ENCODE results near the gene IL25.
"Not testable (repeated sequence)": the region's sequence is repeated elsewhere in the genome, so short reads cannot be mapped to it uniquely, and the experiment has no call there.

Gene IL25

DNA sequence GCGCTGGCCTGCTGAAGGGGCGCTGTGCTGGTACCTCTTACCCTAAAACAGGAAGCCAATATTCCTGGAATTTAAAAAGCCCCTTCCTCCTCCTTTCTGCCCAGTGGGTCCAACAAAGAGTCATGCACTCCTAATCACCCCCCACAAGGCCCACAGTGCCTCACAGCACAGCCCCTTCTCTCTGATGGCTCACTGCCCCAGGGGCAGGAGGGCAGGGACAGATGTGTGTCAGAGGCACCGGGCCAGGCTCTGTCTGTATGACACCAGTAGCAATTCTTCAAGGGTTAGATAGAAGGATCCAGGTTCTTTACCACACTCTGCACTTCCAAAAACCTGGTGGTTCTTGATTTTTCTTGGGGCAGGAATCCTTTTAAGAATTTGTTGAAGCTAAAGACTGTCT is 26.5 kb downstream of the IL25 start:
- DNase-seq (ENCODE audit: insufficient read length) (no peak), FAIRE-seq (no peak)

DNA sequence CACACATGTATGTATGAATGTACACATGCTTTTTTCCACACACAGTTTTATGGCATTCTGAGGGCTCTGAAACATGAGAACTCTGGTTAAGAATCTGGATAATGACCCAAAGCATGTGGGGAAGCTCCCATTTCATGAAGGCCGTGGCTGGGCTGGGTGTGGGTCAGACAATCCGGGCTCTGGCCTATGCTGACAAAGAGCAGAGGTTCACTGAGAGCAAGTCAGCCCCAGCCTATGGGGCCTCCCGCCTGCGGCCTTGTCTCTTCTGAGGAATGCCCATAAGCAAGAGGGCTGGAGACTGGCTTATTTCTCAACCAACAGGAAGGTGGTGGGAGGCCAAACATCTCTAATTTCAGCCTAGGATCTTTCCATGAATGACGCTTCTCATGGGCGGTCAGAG is 27.0 kb downstream of the IL25 start:
- FAIRE-seq = no peak

More for the DNA sequence above, 26.5 kb downstream of the IL25 start:
- no peak for TF ChIP-seq POLR2A (IDR thresholded peaks at IDR 0.05; ENCODE audit: low read depth, low read length)
- no peak for TF ChIP-seq POLR2AphosphoS5 (IDR thresholded peaks at IDR 0.05; ENCODE audit: low read depth, low read length)
- no peak for TF ChIP-seq TAF1 (IDR thresholded peaks at IDR 0.05; ENCODE audit: borderline replicate concordance, low read depth, low read length)

DNA sequence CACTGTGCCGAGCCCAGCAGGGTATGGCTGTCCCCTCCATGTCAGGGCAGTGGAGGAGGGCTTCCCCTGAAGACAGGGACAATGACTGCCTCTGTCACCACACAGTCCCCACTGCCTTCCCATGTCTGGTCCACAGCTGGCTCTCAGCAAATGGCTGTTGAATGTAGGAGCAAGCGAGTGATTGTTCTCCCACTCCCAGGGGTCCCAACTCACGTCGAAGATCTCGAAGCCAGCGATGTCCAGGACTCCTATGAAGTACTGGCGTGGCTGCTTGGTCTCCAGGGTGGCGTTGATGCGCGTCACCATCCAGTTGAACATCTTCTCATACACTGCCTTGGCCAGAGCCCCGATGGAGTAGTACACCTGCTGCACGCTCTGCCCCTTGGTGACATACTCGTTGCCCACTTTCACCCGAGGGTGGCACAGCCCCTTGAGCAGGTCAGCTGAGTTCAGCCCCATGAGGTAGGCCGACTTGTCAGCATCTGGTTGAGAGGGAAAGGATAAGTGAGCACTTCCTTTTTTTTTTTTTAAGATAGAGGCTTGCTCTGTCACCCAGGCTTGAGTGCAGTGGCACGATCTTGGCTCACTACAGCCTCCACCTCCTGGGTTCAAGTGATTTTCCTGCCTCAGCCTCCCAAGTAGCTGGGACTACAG is 28.0 kb downstream of the IL25 start:
- DNase-seq (ENCODE audit: insufficient read length); FAIRE-seq: not testable (repeated sequence)

More for the DNA sequence above, 27.0 kb downstream of the IL25 start:
- DNase-seq (ENCODE audit: insufficient read length) = no peak
- TF ChIP-seq POLR2A (IDR thresholded peaks at IDR 0.05; ENCODE audit: low read depth, low read length) (no peak), TAF1 (IDR thresholded peaks at IDR 0.05; ENCODE audit: borderline replicate concordance, low read depth, low read length) (no peak), POLR2AphosphoS5 (IDR thresholded peaks at IDR 0.05; ENCODE audit: low read depth, low read length) (no peak)

DNA sequence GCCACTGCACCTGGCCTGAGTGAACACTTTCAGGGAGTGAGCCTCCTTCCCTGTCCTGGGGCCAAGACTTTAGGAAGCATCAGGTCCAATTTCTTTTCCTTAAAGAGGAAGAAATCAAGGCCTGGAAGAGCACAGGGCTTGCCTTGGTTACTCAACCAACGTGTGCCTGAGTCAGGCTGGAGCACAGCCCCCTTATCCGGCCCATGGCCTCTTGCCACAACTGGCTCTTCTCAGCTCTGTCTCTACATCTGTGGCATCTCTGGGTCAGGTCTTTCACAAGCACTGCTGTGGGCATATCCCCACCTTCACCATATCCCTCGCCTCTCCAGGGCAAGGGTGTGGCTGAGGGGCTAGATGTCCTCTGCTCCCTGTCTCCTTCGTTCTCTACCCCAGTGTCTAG is 28.7 kb downstream of the IL25 start:
- TF ChIP-seq POLR2AphosphoS5 (IDR thresholded peaks at IDR 0.05; ENCODE audit: low read depth, low read length) = no peak
- FAIRE-seq (no peak), DNase-seq (ENCODE audit: insufficient read length) (no peak)

DNA sequence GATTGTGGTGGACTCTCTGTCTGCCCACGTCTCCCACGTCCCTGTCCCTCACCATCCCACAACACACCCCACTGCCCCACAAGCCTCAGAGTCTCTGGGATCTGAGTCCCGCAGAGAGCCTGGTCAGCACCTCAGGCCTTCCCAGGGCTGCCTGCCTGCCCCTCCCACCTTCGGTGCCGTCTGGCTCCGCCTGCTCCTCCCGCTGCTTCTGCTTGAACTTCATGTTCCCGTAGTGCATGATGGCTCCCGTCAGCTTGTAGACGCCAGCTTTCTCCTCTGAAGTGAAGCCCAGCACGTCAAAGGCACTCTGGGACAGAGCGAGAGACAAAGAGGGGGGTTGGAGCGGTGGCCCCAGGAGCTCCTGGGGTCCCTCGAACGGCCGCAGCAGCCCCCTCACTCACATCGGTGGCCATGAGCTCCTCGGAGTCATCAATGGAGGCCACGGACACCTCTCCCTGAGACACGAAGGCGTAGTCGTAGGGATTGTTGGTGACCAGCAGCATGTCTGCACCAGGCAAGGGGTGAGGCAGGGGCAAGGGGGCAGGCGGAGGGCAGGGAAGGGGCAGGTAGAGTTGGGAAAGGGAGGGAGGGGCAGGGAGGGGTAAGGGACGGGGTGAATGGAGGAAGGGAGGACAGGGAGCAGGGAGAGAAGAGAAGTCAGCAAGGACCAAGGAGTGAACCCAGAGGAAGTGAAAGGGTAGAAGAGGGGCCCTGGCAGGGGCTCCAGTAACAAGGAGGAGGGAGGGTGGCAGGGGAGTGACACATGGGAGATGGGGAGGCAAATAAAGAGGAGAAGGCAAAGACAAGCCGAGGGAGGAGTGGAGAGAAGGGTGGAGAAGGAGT is 29.9 kb downstream of the IL25 start:
- TF ChIP-seq POLR2A (IDR thresholded peaks at IDR 0.05; ENCODE audit: low read depth, low read length) = no peak
- TF ChIP-seq TAF1 (IDR thresholded peaks at IDR 0.05; ENCODE audit: borderline replicate concordance, low read depth, low read length) = no peak
- no peak for TF ChIP-seq POLR2AphosphoS5 (IDR thresholded peaks at IDR 0.05; ENCODE audit: low read depth, low read length)
- FAIRE-seq (no peak), DNase-seq (ENCODE audit: insufficient read length) (no peak)

DNA sequence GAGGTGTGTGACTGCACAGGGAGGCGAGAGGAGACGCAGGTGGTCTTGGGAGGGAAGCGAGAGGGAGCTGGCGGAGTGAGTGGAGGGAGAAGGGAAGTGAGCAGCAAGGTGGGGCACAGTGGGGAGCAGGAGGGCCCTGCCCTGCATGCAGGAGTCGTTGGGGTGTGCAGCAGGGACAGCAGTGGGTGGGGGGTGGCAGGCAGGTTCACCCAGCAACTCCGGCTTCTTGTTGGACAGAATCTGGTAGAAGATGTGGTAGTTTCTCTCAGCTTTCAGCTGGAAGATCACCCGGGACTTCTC is 30.5 kb downstream of the IL25 start:
- TF ChIP-seq TAF1 (IDR thresholded peaks at IDR 0.05; ENCODE audit: borderline replicate concordance, low read depth, low read length) = no peak
- no peak for TF ChIP-seq POLR2A (IDR thresholded peaks at IDR 0.05; ENCODE audit: low read depth, low read length)
- no peak for TF ChIP-seq POLR2AphosphoS5 (IDR thresholded peaks at IDR 0.05; ENCODE audit: low read depth, low read length)
- DNase-seq (ENCODE audit: insufficient read length) (no peak), FAIRE-seq (no peak)

DNA sequence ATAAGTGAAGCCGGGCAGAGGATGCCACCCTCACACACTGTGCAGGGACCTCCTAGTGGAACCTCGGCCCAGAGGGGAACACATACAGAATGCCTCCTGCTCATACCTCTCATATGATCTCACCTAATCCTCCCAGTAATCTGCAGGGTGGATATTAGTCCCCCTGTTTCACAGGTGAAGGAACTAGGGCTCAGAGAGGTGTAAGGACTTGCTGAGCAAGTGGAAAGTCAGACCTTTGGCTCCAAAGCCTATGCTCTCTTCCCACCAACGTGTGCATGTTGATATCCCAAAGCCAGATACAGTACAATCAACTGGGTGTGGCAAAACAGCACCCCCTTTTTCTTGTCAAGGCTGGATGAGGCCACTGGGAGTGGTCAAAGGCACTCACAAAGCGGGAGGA is 31.3 kb downstream of the IL25 start:
- no peak for DNase-seq (ENCODE audit: insufficient read length)
- TF ChIP-seq TAF1 (IDR thresholded peaks at IDR 0.05; ENCODE audit: borderline replicate concordance, low read depth, low read length) (no peak), POLR2AphosphoS5 (IDR thresholded peaks at IDR 0.05; ENCODE audit: low read depth, low read length) (no peak), POLR2A (IDR thresholded peaks at IDR 0.05; ENCODE audit: low read depth, low read length) (no peak)
- FAIRE-seq = no peak

DNA sequence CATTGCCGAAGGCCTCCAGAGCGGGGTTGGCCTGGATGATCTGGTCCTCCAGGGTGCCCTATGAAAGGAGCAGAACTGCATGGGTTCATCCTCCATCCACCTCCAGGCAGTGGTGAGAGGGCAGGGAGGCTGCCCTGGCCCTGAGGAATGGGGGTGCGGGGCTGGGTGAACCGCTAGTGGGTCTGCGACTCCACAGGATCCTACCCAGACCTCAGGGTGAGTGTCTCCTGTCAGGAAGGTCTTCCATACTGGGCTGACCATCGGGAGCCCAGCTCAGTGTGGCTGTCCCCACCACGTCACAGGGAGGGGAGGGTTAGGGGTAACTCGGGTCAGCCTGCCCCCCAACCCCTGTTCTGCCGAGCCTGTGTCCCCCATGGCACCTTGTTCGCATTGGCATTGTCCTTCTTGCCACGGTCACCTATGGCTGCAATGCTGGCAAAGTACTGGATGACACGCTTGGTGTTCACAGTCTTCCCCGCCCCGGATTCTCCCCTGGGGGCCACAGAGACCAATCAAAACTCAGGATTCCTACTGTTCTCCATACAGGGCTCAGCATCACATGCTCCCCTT is 31.8 kb downstream of the IL25 start:
- TF ChIP-seq POLR2A (IDR thresholded peaks at IDR 0.05; ENCODE audit: low read depth, low read length) (no peak), POLR2AphosphoS5 (IDR thresholded peaks at IDR 0.05; ENCODE audit: low read depth, low read length) (no peak), TAF1 (IDR thresholded peaks at IDR 0.05; ENCODE audit: borderline replicate concordance, low read depth, low read length) (no peak)
- DNase-seq (ENCODE audit: insufficient read length) (no peak), FAIRE-seq (no peak)

DNA sequence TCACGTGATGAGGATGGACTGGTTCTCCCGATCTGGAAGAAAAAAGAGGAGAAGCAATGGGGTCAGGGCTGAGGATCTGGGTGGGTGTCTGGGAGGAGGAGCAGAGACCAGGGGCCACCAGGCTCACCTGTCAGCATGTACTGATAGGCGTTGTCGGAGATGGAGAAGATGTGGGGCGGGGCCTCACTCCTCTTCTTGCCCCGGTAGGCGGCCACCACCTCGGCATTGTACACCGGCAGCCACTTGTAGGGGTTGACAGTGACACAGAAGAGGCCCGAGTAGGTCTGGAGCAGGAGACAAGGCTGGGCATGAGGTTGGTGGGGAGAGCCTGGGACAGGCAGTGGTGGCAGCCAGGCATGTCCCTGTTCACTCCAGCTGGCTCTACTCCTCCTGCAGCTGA is 32.5 kb downstream of the IL25 start:
- no peak for TF ChIP-seq POLR2A (IDR thresholded peaks at IDR 0.05; ENCODE audit: low read depth, low read length)
- TF ChIP-seq POLR2AphosphoS5 (IDR thresholded peaks at IDR 0.05; ENCODE audit: low read depth, low read length) = no peak
- no peak for TF ChIP-seq TAF1 (IDR thresholded peaks at IDR 0.05; ENCODE audit: borderline replicate concordance, low read depth, low read length)
- DNase-seq (ENCODE audit: insufficient read length) (no peak), FAIRE-seq (no peak)

DNA sequence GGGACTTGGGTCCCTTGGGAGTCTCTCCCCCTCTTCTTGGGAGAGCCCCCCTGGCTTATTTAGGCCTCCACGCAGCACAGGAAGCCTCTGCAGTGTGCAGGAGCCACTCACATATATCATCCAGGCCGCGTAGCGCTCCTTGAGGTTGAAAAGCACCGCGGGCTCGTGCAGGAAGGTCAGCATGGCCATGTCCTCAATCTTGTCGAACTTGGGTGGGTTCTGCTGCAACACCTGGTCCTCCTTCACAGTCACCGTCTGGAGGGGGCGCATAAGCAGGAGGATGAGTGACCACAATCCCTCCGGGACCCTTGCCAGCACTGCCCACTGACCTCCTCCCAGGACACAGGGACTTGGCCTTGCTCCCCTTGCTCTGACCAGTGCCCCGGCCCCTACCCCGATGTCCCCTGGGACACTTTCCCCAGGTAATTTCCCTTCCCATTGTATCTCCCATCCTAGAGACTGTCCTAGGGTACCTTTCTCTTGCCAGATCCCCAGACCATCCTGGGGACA is 33.0 kb downstream of the IL25 start:
- TF ChIP-seq POLR2A (IDR thresholded peaks at IDR 0.05; ENCODE audit: low read depth, low read length) (no peak), TAF1 (IDR thresholded peaks at IDR 0.05; ENCODE audit: borderline replicate concordance, low read depth, low read length) (no peak), POLR2AphosphoS5 (IDR thresholded peaks at IDR 0.05; ENCODE audit: low read depth, low read length) (no peak)
- FAIRE-seq (no peak), DNase-seq (ENCODE audit: insufficient read length) (no peak)

DNA sequence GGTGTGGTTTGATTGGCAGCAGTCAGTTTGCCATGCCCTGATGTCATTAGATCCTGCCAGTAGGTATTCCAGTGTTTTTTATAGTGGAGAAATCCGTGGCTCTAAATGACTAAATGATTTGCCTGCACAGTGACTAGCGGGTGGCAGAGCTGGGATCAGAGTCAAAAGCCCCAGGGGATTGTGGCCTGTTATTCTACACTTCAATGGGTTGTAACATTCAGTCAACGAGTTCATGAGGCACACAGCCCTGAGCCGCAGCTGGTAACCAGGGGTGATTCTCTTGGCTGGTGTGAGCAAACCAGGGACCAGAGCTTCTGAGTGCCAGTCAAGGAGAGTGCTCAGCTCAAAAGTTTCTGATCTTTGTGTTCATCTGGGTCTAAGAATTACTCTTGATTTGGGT is 33.6 kb downstream of the IL25 start:
- TF ChIP-seq POLR2A (IDR thresholded peaks at IDR 0.05; ENCODE audit: low read depth, low read length) (no peak), POLR2AphosphoS5 (IDR thresholded peaks at IDR 0.05; ENCODE audit: low read depth, low read length) (no peak), TAF1 (IDR thresholded peaks at IDR 0.05; ENCODE audit: borderline replicate concordance, low read depth, low read length) (no peak)
- FAIRE-seq (no peak), DNase-seq (ENCODE audit: insufficient read length) (no peak)

DNA sequence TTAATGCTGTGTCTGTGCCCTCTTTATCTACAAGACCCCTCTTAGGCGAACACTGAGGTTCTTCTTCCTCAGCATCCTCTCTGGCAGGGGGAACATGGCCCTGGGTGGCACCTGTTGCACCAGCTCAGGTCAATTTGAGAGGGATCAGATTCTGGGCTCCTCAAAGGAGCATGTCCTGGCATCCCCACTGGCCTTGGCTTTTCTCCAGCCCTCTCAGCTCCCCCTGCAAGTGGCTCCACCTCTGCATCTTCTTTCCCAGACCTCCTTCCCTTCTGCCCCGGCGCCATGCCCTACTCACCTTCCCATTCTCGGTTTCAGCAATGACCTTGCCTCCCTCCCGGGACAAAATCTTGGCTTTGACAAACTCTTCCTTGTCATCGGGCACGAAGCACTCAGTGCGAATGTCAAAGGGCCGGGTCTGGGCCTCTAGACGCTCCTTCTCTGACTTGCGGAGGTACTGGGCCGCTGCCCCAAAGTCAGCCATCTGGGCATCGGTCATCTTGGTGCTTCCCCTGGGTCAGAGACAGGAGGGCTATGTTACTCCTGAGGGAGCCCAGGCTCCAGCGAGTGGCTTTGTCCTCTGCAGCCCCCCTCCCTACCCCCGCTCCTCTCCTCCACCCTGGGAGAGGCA is 34.2 kb downstream of the IL25 start:
- DNase-seq (ENCODE audit: insufficient read length) (no peak), FAIRE-seq (no peak)
- TF ChIP-seq POLR2A (IDR thresholded peaks at IDR 0.05; ENCODE audit: low read depth, low read length) = no peak
- TF ChIP-seq POLR2AphosphoS5 (IDR thresholded peaks at IDR 0.05; ENCODE audit: low read depth, low read length) = no peak
- no peak for TF ChIP-seq TAF1 (IDR thresholded peaks at IDR 0.05; ENCODE audit: borderline replicate concordance, low read depth, low read length)
